Esophagus muscularis mucosa (tissue), 4 donors: Measurements from ENCODE around the gene GNG10.

ENCODE experiments used
- EP300 ChIP-seq: sonication (generic); formaldehyde crosslinking; IDR thresholded peaks from one replicate; pipeline ENCODE4 v1.6.1; 2017; ENCODE audit warnings: antibody characterized with exemption
- POLR2A ChIP-seq: fragments of 450-650 bp; IDR thresholded peaks from one replicate; pipeline ENCODE4 v1.6.1; 2017; ENCODE audit warnings: antibody characterized with exemption, moderate library complexity, mild to moderate bottlenecking, low read depth
- POLR2AphosphoS5 ChIP-seq, 2 donors: sonication (generic); formaldehyde crosslinking; IDR thresholded peaks; one replicate each; pipeline ENCODE4 v1.6.1; 2017; ENCODE audit warnings: antibody characterized with exemption in 2 of 2
- TF ChIP-seq, protein P1 (sequence below), 3 experiments: fragments of 200-600 bp in 2 of 3; fragments of 450-650 bp in 1 of 3; sonication (generic) in 2 of 3; IDR thresholded peaks; one replicate each; pipeline ENCODE4 v1.5.1; 2017 to 2019; ENCODE audit warnings: antibody characterized with exemption in 3 of 3, mild to moderate bottlenecking in 2 of 3, moderate library complexity in 1 of 3

DNA sequence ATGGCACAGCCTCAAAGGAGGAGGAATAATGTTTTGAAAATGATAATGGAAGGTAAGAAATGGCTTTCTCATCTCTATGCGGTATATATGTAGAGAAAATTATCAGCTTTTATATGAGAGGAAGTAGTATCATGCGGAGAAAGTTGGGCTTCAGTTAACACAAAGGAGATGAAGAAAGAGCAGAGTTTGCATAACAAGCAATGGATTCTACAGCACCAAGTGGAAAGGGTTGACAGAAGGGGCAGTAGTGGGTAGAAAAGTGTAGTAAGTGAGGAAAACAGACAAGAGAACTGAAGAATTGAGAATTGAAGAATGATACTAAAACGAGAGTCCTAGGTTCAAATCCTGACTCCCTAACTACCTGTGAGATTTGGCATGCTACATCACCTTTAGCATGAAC is 51.0 kb downstream of the GNG10 start:
- TF ChIP-seq POLR2AphosphoS5 (IDR thresholded peaks at IDR 0.05) = no peak
- no peak for TF ChIP-seq POLR2A
- TF ChIP-seq, protein P1, sequence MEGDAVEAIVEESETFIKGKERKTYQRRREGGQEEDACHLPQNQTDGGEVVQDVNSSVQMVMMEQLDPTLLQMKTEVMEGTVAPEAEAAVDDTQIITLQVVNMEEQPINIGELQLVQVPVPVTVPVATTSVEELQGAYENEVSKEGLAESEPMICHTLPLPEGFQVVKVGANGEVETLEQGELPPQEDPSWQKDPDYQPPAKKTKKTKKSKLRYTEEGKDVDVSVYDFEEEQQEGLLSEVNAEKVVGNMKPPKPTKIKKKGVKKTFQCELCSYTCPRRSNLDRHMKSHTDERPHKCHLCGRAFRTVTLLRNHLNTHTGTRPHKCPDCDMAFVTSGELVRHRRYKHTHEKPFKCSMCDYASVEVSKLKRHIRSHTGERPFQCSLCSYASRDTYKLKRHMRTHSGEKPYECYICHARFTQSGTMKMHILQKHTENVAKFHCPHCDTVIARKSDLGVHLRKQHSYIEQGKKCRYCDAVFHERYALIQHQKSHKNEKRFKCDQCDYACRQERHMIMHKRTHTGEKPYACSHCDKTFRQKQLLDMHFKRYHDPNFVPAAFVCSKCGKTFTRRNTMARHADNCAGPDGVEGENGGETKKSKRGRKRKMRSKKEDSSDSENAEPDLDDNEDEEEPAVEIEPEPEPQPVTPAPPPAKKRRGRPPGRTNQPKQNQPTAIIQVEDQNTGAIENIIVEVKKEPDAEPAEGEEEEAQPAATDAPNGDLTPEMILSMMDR (IDR thresholded peaks at IDR 0.05) = no peak
- TF ChIP-seq EP300 = no peak
